GM12873 (cell line): ENCODE measurements around the gene S100A14.

ENCODE experiments used
- TF ChIP-seq, protein P1 (sequence below): IDR thresholded peaks from 2 replicates; pipeline ENCODE4 v1.5.1; 2012; ENCODE audit warnings: low read depth, mild to moderate bottlenecking, moderate library complexity, low read length, control low read depth; ENCODE audit not compliant: insufficient read depth; ENCODE audit errors: missing control alignments

Gene S100A14

DNA sequence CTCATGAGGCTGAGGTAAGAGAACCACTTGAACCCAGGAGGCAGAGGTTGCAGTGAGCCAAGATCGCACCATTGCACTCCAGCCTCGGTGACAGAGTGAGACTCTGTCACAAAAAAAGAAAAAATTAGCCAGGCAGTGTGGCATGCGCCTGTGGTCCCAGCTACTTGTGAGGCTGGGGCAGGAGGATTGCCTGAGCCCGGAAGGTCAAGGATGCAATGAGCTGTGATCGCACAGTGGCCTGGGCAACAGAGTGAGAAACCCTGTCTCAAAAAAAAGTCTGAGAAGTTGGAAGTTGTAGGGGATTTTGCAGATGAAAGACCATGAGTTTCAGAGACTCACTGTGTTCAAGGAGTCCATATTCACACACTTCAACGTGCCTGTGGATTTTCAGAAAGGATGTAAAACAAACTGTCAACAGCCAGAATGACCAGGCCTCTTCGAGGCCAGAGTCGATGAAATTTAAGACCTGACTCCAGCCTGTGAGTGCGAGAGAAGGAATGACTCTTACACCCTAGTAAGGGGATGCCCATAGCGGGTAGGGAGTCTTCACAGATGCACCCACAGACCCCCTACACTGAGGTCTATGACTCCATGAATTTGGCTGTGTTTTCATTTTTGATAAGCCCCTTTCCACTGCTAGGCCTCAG, 9.0 kb upstream of the S100A14 start:
- TF ChIP-seq, protein P1, sequence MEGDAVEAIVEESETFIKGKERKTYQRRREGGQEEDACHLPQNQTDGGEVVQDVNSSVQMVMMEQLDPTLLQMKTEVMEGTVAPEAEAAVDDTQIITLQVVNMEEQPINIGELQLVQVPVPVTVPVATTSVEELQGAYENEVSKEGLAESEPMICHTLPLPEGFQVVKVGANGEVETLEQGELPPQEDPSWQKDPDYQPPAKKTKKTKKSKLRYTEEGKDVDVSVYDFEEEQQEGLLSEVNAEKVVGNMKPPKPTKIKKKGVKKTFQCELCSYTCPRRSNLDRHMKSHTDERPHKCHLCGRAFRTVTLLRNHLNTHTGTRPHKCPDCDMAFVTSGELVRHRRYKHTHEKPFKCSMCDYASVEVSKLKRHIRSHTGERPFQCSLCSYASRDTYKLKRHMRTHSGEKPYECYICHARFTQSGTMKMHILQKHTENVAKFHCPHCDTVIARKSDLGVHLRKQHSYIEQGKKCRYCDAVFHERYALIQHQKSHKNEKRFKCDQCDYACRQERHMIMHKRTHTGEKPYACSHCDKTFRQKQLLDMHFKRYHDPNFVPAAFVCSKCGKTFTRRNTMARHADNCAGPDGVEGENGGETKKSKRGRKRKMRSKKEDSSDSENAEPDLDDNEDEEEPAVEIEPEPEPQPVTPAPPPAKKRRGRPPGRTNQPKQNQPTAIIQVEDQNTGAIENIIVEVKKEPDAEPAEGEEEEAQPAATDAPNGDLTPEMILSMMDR = no peak

DNA sequence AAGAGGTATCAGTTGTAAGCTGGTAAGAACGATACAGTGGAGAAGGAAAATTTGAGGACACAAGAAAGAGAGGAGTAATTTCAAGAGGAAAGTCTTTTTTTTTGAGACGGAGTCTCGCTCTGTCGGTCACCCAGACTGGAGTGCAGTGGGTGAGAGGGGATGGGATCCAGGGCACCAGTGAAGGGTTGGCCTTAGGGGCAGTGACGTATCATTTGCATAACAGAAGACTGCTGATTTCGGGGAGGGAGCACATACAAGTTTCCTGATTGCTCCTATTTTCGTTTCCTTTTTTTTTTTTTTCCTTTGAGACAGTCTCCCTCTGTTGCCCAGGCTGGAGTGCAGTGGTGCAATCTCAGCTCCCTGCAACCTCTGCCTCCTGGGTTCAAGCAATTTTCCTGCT, 7.0 kb upstream of the S100A14 start:
- TF ChIP-seq, protein P1 = no peak

DNA sequence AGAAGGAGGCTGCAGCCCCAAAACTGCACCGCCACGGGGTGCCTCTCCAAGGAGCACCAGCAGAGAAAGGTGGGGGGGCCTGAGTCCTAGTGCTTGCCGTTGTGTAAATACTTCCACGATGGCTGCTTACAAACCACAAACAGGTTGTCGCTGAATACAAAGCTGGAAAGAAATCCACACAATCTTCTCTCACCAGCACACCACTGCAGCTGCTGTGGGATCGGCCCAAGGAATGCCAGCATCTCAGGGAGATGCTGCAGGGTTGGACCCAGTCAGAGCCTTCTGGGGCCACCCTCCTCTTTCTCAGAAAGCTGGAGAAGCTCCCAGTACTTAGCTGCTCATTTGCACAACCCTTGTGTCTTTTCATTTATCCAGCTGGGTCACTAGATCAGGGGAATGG, 3.0 kb upstream of the S100A14 start:
- TF ChIP-seq, protein P1 = no peak

- TF ChIP-seq, protein P1 = peak; percentile 89
Observed at GRCh38 chr1:153617663-153618062, 1.5 kb upstream of the S100A14 start.

GRCh38 chr1:153616917-153617311, 789 bp upstream of the S100A14 start:
- TF ChIP-seq, protein P1 = no peak

- TF ChIP-seq, protein P1 = no peak
Observed at GRCh38 chr1:153615406-153615805, 719 bp downstream of the S100A14 start.

- TF ChIP-seq, protein P1 = no peak
Observed at GRCh38 chr1:153614906-153615305, 1.2 kb downstream of the S100A14 start.
